GM19455 (cell line): ENCODE data around the gene NBPF1.
"Not testable (repeated sequence)": the region's sequence is repeated elsewhere in the genome, so short reads cannot be mapped to it uniquely, and the experiment has no call there.

Experiments used
- ATAC-seq: cut with Tn5 transposase; IDR thresholded peaks from one replicate; pipeline ENCODE4 v1.9.1; 2021; ENCODE audit not compliant: unreplicated experiment

NBPF1 gene

GRCh38 chr1:16613185-16614147 is at the start of gene NBPF1:
Gene NBPF1 (minus strand): TSS chr1:16613564.
- peak; percentile 87 for ATAC-seq

- not testable (repeated sequence) for ATAC-seq
Measured at GRCh38 chr1:16658234-16658633, 44.9 kb upstream of the NBPF1 start.

- not testable (repeated sequence) for ATAC-seq
Measured at GRCh38 chr1:16656981-16657683, 43.8 kb upstream of the NBPF1 start.

GRCh38 chr1:16656574-16656973 is 43.2 kb upstream of the NBPF1 start:
- ATAC-seq, result not testable (repeated sequence)

- not testable (repeated sequence) for ATAC-seq
Measured at GRCh38 chr1:16651560-16651959, 38.2 kb upstream of the NBPF1 start.

- not testable (repeated sequence) for ATAC-seq
Measured at GRCh38 chr1:16649960-16650359, 36.6 kb upstream of the NBPF1 start.

GRCh38 chr1:16649390-16649789 is 36.0 kb upstream of the NBPF1 start:
- ATAC-seq, result not testable (repeated sequence)

- ATAC-seq, result not testable (repeated sequence)
Measured at GRCh38 chr1:16648756-16649155, 35.4 kb upstream of the NBPF1 start.

- ATAC-seq, result not testable (repeated sequence)
Measured at GRCh38 chr1:16648250-16648649, 34.9 kb upstream of the NBPF1 start.

GRCh38 chr1:16647179-16648176 is 34.1 kb upstream of the NBPF1 start:
- ATAC-seq, result not testable (repeated sequence)

- not testable (repeated sequence) for ATAC-seq
Measured at GRCh38 chr1:16646716-16647115, 33.4 kb upstream of the NBPF1 start.

GRCh38 chr1:16646061-16646664 is 32.8 kb upstream of the NBPF1 start:
- not testable (repeated sequence) for ATAC-seq

- peak; percentile 8 for ATAC-seq
Measured at GRCh38 chr1:16645271-16646060, 32.1 kb upstream of the NBPF1 start.

GRCh38 chr1:16644482-16645270 is 31.3 kb upstream of the NBPF1 start:
- peak; percentile 80 for ATAC-seq

GRCh38 chr1:16644193-16644481 is 30.8 kb upstream of the NBPF1 start:
- ATAC-seq, result no peak

GRCh38 chr1:16643476-16644192 is 30.3 kb upstream of the NBPF1 start:
- ATAC-seq, result not testable (repeated sequence)

- not testable (repeated sequence) for ATAC-seq
Measured at GRCh38 chr1:16643001-16643411, 29.6 kb upstream of the NBPF1 start.
